GM21825 (cell line): ENCODE measurements around the gene BRI3BP.
"Not testable (repeated sequence)": the region's sequence is repeated elsewhere in the genome, so short reads cannot be mapped to it uniquely, and the experiment has no call there.

Experiments
- ATAC-seq: cut with Tn5 transposase; IDR thresholded peaks from one replicate; pipeline ENCODE4 v1.9.1; 2021; ENCODE audit warnings: mild to moderate bottlenecking, moderate library complexity; ENCODE audit not compliant: unreplicated experiment

BRI3BP gene

DNA sequence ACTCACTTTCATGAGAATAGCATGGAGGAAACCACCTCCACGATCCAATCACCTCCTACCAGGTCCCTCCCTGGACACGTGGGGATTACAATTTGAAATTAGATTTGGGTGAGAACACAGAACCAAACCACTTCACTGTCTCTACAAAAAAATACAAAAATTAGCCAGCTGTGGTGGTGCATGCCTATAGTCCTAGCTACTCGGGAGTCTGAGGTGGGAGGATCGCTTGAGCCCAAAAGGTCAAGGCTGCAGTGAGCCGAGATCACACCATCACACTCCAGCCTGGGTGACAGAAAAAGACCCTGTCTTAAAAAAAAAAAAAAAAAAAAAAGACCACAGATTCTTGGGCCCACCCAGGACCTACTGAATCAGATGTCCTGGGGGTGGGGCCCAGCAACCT lies 28.3 kb downstream of the BRI3BP start:
- ATAC-seq = no peak

DNA sequence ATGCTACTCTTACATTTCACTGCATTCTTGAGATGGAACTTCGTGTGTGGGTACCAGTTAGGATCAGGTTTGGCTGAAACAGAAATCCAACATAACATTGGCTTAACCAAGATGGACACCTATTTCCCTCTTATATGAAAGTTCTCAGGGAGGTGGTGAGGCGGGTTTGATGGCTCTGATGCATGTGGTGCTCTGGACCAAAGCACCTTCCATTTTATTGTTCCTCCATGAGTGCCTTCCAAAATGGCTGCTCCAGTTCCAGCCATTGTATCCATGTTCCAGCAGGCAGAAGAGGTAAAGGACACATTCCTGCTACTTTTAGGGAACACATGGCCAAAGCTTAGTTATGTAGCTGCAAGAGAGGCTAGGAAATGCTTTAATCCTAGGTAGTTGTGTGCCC lies 29.6 kb downstream of the BRI3BP start:
- ATAC-seq = no peak

DNA sequence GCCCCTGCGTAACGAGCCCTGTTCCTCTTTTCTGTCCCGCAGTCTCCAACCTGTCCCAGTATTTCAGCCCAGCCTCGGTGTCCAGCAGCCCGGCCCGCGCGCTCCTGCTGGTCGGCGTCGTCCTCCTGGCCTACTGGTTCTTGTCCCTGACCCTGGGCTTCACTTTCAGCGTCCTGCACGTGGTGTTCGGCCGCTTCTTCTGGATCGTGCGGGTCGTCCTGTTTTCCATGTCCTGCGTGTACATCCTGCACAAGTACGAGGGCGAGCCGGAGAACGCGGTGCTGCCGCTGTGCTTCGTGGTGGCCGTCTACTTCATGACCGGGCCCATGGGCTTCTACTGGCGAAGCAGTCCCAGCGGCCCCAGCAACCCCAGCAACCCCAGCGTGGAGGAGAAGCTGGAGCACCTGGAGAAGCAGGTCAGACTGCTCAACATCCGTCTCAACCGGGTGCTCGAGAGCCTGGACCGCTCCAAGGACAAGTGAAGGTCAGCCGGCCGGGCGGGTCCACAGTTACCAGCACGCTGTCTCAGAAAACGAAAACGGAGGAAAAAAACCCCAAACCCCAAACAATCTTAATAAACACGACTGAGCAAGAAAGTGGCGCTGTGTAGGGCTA lies 31.6 kb downstream of the BRI3BP start:
- no peak for ATAC-seq

- ATAC-seq = no peak
Observed at GRCh38 chr12:125025606-125026235, 32.3 kb downstream of the BRI3BP start.

- ATAC-seq = no peak
Observed at GRCh38 chr12:125028106-125028505, 34.7 kb downstream of the BRI3BP start.

GRCh38 chr12:125029761-125030358 lies 36.4 kb downstream of the BRI3BP start:
- no peak for ATAC-seq

DNA sequence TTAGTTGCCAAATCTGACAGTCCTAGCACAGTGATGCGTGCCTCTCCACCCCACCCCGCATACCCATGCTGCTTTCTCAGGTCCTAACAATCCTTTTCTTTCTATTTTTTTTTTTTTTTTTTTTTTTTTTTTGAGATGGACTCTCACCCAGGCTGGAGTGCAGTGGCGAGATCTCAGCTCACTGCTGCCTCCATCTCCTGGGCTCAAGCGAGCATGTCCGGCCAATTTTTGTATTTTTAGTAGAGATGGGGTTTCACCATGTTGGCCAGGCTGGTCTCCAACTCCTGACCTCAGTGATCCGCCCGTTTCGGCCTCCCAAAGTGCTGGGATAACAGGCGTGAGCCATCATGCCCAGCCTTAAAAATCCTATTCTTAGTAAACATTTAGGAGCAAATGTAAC lies 38.0 kb downstream of the BRI3BP start:
- not testable (repeated sequence) for ATAC-seq

DNA sequence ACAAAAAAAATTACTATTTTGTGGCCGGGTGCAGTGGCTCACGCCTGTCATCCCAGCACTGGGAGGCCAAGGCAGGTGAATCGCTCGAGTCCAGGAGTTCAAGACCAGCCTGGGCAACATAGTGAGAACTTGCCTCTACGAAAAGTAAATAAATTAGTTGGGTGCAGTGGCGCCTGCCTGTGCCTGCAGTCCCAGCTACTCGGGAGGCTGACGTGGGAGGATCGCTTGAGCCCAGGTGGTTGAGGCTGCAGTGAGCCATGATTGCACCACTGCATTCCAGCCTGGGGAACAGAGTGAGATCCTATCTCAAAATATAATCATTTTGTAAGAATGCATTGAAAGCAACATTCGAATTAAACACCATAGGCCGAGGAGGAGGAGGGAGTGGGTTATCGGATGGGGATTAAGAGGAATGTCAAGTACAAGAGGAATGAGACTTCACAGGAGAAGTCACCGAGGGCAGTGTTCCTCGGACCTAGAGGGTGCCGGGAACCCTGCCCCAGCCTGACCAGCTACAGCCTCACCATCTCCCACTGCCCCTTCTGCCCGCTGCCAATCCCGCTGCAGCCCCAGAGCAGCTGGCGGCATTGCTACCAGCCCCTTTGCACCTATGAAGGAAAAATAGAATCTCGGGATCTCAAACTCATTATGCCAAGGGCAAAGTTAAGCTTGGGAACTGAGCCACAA lies 39.2 kb downstream of the BRI3BP start:
- ATAC-seq = no peak

- no peak for ATAC-seq
Observed at GRCh38 chr12:125033288-125033687, 39.8 kb downstream of the BRI3BP start.

DNA sequence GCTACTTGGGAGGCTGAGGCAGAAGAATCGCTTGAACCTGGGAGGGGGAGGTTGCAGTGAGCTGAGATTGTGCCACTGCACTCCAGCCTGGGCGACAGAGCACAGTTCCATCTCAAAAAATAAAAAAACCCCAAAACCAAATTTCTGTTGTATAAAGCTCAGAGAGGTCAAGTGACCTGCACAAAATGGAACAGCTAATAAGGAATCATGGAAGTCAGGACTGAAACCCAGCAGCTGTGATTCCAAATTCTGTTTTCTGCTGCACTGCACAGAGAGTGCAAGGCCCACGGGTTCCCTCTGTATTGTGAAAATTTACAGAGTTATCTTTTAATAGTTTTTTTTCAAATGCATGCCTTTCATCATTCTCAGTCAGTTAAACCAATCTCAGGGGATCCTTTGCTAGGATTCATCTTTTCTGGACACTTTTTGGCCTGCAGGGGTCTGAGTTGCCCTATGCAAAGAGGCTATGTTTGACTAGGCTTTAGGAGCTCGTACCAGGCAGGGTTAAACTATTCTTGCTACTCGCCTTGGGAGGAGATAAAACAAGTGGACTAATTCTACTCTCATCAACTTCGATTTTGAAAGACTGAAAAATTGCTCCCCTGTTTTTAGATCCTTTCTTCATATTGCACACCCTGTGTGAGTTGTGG lies 45.7 kb downstream of the BRI3BP start:
- ATAC-seq = no peak

DNA sequence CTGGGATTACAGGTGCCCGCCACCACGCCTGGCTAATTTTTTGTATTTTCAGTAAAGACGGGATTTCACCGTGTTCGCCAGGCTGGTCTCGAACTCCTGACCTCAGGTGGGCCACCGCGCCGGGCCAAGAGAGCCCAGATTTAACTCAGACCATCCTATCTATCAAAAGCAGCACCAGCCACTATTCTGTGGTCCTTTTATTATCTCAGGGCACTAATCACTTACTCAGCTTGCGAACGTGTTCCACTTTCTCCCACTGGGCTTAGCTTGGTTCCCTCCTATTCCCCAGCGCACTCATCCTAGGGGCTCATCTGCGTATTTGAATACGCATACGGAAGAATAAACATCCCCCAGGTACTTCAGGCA lies 55.6 kb downstream of the BRI3BP start:
- no peak for ATAC-seq

- ATAC-seq = no peak
Observed at GRCh38 chr12:125050446-125050845, 57.0 kb downstream of the BRI3BP start.

DNA sequence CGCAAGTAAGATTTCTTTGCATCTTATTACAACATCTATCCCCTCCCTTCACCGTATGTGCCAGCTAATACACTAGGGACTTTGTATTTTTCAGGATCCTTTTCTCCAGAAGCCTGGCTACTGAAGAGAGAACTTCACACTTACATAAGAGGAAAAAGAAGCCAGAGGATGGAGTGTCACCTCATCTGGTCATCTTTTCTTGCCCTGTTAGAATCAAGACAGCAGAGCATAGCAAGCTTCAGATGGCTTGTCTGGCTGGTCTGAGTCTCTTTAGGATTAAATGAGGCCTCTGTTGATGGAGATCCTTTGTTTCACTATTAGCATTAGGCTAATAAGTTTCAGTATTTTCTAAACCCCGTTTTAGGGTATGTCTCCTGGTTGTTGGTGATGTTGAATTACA lies 57.4 kb downstream of the BRI3BP start:
- no peak for ATAC-seq

GRCh38 chr12:125053821-125054220 lies 60.4 kb downstream of the BRI3BP start:
- ATAC-seq = no peak

GRCh38 chr12:125055591-125055990 lies 62.1 kb downstream of the BRI3BP start:
- ATAC-seq = no peak

- no peak for ATAC-seq
Observed at GRCh38 chr12:125056306-125056705, 62.9 kb downstream of the BRI3BP start.

DNA sequence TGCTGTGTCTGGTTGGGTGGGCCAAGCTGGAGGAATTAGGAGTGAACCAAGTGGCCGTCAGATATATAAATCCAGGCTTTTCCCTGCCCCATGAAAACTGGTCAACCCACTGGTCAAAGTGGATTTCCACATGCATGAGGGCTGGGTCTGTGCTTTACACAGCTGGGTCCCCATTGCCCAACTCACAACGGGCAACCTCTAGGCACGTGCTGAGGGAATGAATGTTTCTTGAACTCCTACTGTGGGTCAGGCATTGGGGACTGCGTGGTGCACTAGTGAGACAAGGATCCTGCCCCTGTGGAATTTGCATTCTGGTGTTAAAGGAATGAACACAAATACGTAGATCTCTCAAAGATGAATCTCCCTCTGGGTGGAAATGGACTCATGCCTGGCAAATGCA lies 64.3 kb downstream of the BRI3BP start:
- no peak for ATAC-seq

DNA sequence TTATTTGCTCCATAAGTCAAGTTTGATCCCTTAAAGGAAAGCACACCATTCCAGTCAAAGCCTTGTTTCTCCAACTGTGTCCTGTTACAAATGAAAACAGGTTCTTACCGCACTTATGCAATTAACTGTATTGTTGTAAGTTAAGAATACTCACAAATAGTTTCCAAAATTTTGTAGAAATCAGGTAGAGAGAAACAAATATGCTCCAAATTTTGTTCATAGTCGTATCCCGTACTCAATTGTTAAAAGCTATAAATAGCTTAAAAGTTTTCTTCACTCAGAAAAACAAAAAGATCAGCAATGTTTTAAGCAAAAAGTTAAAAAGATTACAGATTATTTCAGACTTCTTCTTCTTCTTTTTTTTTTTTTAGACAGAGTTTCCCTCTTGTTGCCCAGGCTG lies 67.8 kb downstream of the BRI3BP start:
- ATAC-seq = no peak

DNA sequence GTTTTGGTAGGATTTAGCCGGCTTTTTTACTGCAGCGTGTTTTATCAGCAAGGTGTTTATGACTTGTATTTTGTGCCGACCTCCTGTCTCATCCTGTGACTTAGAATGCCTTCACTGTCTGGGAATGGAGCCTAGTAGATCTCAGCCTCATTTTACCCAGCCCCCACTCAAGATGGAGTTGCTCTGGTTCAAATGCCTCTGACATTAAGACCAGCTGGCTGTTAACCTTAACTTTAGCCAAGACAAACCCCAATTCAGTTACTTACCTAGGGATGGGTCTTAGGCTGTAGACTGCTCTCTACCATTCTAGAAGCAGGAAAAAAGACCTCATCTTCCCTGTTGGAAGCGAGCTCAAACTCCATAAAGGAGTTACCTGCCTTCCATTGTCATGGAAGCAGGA lies 70.1 kb downstream of the BRI3BP start:
- not testable (repeated sequence) for ATAC-seq

DNA sequence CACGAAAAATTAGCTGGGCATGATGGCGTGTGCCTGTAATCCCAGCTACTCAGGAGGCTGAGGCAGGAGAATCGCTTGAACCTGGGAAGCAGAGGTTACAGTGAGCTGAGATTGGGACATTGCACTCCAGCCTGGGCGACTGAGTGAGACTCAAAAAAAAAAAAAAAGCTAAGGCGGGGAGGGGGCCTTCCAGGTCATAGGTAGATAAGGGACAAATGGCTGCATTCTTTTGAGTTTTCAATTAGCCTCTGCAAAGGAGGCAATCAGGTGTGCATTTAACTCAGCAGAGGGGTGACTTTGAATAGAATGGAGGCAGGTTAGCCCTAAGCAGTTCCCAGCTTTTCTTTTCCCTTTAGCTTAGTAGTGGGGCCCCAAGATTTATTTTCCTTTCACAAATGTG lies 71.0 kb downstream of the BRI3BP start:
- ATAC-seq = no peak
